ENCODE data around the gene CACNA1D. TPM values are rescaled to one million over a fixed set of nuclear protein-coding genes. Genes with fewer than 3 reads are reported as not detected.

The CACNA1D gene
- total RNA-seq, 1 donor from 2014 or later: 6.3 TPM

GRCh38 chr3:53812434-53812833, 318.0 kb downstream of the CACNA1D start:
- no peaks in the 10 kb centered on the region for H3K9me3 Mint-ChIP-seq (ENCODE audit: low read depth)
- peaks cover 2% of the 10 kb centered on the region for H3K36me3 Mint-ChIP-seq (ENCODE audit: insufficient read depth)
- no peak for DNase-seq (ENCODE audit: low spot score, unreplicated experiment)

DNA sequence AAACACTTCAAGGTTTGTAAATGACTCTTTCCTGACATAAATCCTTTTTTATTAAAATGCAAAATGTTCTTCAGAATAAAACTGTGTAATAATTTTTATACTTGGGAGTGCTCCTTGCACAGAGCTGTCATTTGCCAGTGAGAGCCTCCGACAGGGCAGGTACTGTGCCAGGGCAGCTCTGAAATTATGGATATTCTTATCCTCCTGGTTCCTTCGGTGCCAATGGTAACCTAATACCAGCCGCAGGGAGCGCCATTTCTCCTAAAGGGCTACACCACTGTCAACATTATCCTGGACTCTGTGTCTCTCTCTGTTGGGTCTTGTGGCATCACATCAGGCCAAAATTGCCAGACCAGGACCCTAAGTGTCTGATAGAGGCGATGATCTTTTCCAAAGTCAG, 318.8 kb downstream of the CACNA1D start:
- Mint-ChIP-seq H3K9me3 (ENCODE audit: low read depth) (no peaks in the 10 kb centered on the region), H3K36me3 (ENCODE audit: insufficient read depth) (peaks cover 2% of the 10 kb centered on the region), H3K27ac (no peak overlapping the region), H3K4me1 (ENCODE audit: low read depth) (no peaks in the 10 kb centered on the region), H3K4me3 (ENCODE audit: low read depth) (no peak overlapping the region), H3K27me3 (no peaks in the 10 kb centered on the region)
- TF ChIP-seq CTCF (IDR thresholded peaks at IDR 0.05; ENCODE audit: unreplicated experiment): no peak
- no peak for DNase-seq (ENCODE audit: low spot score, unreplicated experiment)

More at GRCh38 chr3:53812434-53812833, 318.0 kb downstream of the CACNA1D start:
- peaks cover 3% of the 10 kb centered on the region for H3K4me1 Mint-ChIP-seq (ENCODE audit: low read depth)
- H3K27ac Mint-ChIP-seq: no peak overlapping the region
- no peak for TF ChIP-seq CTCF (IDR thresholded peaks at IDR 0.05; ENCODE audit: unreplicated experiment)
- H3K27me3 Mint-ChIP-seq: no peaks in the 10 kb centered on the region
- no peak overlapping the region for H3K4me3 Mint-ChIP-seq (ENCODE audit: low read depth)

GRCh38 chr3:53813876-53814275, 319.5 kb downstream of the CACNA1D start:
- TF ChIP-seq CTCF (IDR thresholded peaks at IDR 0.05; ENCODE audit: unreplicated experiment): no peak
- no peaks in the 10 kb centered on the region for H3K27me3 Mint-ChIP-seq
- H3K27ac Mint-ChIP-seq: no peak overlapping the region
- H3K9me3 Mint-ChIP-seq (ENCODE audit: low read depth): no peaks in the 10 kb centered on the region
- DNase-seq (ENCODE audit: low spot score, unreplicated experiment): no peak
- H3K4me3 Mint-ChIP-seq (ENCODE audit: low read depth): no peak overlapping the region
- H3K36me3 Mint-ChIP-seq (ENCODE audit: insufficient read depth): peaks cover 2% of the 10 kb centered on the region
- H3K4me1 Mint-ChIP-seq (ENCODE audit: low read depth): no peaks in the 10 kb centered on the region

DNA sequence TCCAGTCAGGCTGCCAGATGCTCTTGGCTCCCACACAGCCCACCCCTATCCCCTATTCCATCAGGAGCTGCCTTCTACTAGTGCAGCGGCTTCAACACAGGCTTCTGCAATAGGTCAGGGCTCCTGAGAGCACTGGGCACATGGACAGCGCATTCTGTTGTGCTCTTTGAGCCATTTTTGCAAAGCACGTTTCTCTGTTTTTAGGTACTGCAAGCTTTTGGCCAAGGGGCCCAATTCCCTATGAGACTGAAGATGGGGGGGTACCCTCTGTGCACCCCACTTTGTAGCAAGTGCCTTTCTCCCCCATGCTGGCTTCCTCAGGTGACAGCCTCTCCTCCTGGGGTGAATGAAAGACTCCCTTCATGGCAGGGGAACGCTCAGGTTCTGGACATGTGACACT, 320.7 kb downstream of the CACNA1D start:
- Mint-ChIP-seq H3K9me3 (ENCODE audit: low read depth) (no peaks in the 10 kb centered on the region), H3K4me3 (ENCODE audit: low read depth) (no peak overlapping the region), H3K27ac (no peak overlapping the region), H3K27me3 (no peaks in the 10 kb centered on the region), H3K36me3 (ENCODE audit: insufficient read depth) (peaks cover 2% of the 10 kb centered on the region), H3K4me1 (ENCODE audit: low read depth) (no peaks in the 10 kb centered on the region)
- no peak for TF ChIP-seq CTCF (IDR thresholded peaks at IDR 0.05; ENCODE audit: unreplicated experiment)
- DNase-seq (ENCODE audit: low spot score, unreplicated experiment): no peak

DNA sequence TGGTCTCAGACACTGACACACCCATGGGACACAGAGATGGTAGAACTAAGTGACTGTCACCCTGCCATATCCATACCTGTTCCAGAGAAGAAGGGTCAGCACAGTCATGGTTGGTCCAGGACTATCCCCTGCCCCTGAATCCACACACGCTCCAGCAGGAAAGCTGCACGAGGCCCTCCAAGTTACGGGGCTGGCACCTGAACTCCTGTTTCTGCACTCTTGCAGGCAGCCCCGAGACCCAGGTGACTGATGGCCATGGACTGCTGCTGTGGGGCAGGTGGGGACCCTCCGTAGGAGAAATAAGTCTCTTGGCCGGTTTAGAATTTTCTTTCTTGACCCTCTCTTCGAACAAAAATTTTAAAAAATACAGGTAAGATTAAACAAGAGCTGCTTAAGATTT, 321.2 kb downstream of the CACNA1D start:
- TF ChIP-seq CTCF (IDR thresholded peaks at IDR 0.05; ENCODE audit: unreplicated experiment): no peak
- Mint-ChIP-seq H3K27ac (no peak overlapping the region), H3K9me3 (ENCODE audit: low read depth) (no peaks in the 10 kb centered on the region), H3K4me3 (ENCODE audit: low read depth) (no peak overlapping the region), H3K27me3 (no peaks in the 10 kb centered on the region), H3K36me3 (ENCODE audit: insufficient read depth) (peaks cover 2% of the 10 kb centered on the region), H3K4me1 (ENCODE audit: low read depth) (no peaks in the 10 kb centered on the region)
- DNase-seq (ENCODE audit: low spot score, unreplicated experiment): no peak

Data from progenitor cell of endocrine pancreas (in vitro differentiated cells).